ENCODE data around the gene CASK.
"Not testable (repeated sequence)": the region's sequence is repeated elsewhere in the genome, so short reads cannot be mapped to it uniquely, and the experiment has no call there.

Gene CASK

DNA sequence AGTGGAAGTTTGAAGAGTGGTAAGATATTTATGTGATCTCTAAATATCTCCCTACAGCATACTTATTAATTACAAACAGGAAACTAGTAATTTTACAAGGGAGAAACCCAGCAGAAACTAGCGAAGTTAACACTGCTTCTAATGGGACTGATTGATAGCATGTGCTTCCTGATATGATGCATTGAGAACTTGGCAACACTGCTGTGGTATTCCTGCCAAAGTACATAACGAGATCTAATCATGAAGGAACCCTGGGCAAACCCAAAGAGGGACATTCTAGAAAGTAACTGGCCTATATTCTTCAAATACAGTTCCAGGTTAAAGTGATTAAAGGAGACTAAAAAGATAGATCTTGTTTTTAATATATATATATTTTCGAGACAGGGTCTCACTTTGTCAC, 239.2 kb downstream of the CASK start:
- no peak for DNase-seq

DNA sequence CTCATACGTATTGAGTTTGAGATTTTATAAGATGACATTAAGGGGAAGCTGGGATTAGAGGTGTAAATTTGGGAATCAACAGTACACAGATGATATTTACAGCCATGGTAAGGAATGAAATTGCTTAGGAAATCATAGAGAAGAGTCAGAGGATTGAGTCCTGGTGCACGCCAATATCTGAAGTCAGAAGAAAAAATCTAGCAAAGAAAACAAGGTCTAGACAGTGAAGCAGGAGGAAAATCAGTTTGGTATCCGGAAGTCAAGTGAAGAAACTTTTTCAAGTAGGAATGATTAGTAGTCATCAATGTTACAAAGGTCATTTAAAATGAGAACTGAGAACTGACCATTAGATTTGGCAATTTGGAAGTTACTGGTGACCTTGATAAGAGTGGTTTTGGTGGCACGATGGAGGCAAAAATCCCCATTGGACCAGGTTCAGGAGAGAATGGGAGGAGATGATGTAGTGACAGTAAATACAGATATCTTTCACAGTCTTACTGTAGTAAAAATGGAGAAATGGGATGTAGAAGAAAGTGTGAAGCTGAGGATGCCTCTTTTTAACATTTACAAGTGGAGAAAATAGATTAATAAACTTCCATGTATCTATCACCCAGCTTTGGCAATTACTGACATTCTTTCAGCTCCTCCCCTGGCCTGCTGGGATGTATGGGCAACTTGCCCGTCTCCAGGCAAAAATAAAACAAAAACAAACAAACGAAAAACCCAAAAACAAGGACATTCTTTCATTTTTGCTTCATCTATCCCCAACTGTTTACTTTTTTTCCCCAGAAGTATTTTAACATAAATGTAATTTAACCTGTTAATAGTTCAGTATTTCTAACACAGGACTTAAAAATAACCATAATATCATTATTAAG, 245.9 kb downstream of the CASK start:
- DNase-seq: no peak

DNA sequence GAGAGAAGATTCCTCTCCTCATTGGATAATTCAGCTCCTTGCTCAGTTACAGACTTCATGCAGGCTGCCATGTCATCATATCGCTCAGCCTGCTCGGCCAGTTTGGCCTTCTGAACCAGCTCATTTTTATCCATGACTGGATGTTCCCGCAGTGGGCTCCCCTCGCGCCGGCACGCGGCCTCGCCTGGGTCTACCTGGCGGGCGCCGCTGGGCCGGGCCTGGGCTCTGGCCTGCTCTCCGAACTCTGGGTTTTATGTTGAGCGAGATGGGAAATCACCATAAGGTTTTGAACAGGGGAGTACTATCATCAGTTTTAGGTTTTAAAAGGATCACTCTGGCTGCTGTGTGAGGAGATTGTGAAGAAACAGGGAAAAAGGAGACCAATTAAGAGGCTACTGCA, 247.0 kb downstream of the CASK start:
- DNase-seq: not testable (repeated sequence)

DNA sequence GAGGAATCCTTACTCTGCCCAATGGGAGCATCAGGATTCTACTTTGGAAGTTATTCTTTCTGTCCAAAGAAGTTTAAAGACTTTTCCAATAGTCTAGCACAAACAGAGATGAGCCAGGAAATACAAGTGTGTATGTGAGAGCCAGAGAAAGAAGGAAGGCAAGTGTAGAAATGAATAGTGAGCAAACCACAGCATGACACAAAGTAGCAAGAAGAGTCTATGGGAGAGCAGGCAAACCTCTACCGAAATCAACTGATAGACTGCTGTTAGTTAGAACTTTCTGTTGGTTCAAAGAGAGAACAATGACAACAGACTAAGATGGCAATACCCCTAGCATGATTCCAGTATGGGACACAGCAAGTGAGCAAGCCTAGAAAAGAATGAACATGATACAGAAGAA, 250.7 kb downstream of the CASK start:
- no peak for DNase-seq

DNA sequence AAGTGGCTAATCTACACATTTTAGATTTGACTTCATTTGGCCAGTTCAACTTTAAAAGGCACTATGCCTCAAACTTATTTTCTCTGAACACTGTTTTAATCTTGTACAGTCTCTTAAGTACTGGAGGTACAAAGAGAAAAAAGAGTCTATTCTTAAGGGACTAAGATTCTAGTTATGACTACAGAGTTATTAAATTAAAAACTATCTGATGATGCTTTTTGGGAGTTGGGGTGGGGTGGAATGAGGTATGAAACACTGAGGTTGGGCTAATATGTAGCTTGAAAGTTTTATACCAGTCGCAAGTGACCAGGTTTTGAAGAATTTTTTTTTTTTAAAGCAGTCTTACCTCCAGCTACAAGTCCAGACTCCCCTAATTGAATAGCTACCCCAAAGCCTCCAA, 252.3 kb downstream of the CASK start:
- no peak for DNase-seq

DNA sequence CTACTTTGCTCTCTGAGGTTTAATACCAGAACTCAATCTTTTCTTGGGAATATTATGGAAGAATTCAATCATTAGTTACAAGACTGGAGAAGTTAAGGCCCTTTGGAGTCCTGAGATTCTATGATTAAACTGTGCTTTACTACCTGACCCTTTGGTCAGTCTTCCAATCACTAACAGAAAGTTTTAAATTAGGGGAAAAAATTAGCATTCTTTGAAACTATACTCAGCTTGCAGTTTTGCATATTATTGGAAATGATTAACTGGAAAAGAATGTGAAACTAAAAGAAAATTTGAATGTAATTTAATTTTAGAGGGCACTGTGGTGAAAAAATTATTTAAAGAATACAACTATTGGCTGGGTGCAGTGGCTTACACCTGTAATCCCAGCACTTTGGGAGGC, 253.2 kb downstream of the CASK start:
- no peak for DNase-seq

DNA sequence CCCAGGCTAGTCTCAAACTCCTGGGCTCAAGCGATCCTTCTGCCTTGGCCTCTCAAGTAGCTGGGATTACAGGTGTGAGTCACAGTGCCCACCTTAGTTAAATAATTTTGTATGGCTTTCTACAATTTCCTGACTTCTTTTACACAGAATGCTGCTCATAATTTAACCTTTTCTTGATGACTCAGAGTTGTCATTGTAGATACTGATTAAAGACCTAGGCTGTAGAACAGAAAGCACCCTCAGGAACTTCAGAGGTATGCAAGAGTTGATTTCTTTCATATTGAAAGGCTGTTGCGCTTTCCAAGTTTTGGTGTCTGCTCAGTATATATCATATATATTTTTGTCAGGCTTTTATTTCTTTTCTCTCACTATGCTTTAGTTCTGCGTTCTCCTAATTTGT, 255.7 kb downstream of the CASK start:
- no peak for DNase-seq

DNA sequence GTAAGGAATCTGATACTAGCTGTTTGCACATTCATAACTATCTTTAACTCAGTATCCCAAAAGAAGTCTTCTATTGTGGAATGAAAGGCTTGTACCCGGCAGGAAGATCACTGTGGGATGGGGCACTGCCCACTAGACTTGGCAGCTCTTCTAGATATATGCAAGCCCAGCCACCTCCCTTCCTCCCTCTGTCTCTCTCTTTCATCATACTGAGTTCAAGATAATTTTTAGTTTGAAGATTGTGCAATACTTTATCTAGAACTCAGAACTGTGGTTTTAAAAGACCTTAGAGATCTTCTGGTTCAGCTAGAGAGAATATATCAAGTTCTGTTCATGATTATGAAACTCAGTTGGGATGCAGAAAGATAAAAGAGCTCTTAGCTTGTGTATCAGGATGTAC, 257.1 kb downstream of the CASK start:
- DNase-seq: no peak

DNA sequence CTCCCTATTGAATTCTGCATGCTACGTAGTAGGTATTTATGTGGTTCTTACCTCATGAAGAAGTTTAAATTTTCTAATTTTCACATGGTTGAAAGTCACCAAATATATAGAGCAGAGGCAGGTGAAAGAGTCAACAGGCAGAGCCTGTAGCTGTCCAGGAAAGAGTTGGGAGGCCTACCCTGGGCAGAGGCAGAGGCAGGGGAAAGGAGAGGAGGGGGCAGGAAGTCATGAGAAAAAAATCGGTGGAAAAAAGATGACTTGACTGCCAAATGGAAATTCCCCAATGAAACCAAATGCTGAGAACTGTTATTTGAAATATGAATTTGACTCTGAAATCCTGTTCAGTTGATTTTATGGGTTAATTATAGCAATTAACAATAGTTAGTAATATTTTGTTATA, 257.7 kb downstream of the CASK start:
- DNase-seq: no peak

DNA sequence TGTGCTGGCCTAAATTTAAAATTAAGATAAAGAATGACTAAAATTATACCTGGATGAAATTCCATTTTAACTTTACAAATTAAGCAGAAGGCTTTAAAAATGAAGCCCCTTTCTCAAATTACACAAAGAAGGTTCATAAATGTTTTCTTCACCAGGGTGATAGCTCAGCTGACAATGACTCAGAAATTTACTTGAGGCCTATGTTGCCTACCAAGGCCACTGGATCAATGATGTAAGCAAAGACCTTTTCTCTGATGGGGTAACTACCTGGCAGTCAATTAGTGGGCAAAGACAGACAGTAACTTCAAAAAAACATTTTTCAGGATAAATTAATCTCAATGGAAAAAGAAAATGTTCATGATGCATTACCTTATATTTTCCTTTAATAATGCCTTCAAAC, 258.4 kb downstream of the CASK start:
- no peak for DNase-seq

DNA sequence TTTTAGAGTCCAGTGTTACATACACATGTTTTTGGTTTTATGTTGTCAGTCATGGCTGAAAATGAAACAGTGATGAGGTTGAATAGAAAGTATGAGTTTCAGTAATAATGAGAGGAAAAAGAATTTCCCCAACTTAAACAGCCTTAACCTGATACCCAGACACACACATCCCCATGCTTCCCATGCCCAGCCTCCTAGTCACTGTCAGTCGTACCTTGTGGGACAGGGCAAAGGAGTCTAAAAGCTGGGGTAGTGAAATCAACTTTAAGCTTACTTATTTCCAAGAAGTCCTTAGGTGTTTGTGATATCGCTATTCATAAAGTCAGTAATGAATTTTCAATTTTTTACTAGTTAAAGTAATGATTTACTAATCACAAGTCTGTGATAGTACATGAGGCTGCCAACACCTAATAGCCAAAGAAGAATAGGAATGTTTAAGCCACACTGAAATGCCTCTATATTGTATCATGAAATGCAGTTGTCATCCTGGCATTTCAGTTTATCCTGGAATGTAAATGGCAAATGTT, 258.9 kb downstream of the CASK start:
- no peak for DNase-seq

DNA sequence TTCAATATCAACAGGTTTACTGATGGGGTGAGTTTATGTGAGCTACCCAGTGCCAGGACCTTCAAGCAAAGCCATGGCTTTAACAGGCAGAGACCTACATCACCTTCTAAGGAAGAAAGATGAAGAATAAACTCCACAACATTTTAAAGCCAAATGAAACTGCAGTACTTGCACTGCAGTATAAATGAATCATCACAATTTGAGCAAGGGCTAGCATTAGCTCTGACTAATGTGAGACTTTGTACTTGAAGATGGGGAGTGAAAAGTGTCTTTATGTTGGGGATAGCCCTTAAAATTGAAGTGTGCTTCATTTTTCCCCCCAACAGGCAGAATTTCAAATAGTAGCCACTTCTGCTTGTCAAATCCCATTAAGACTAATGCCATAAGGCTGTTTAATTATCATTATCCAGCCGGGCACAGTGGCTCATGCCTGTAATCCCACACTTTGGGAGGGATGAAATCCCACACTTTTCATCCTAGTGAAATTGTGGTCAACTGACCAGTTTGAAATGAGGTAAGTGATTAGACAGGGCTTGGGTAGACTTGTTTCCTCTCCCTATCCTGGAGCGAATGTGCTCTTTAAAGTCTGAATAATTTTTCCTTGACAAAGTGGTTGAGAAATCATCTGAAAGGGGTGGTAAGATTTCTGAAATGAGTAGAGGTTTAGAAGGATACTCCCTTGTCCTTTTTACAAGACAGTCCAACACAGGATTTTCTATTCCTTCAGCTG, 261.8 kb downstream of the CASK start:
- DNase-seq: no peak

DNA sequence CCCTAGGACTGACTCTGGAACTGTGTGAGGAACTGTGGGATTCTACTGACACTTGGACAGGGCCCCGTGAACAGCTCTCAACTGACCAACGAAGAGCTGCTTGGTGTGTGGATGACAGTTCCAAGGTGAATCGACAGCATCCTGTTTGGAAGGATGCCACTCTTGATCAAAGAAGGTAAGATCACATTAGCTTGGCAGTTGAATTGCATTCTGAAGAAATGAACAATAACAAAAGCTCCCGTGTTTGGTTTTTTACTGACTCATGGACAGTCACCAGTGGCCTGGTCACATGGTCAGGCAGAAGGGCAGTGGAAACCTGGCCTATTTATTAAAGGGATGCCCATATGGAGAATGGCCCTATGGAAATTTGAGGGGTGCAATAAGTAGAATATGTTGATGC, 267.7 kb downstream of the CASK start:
- no peak for DNase-seq

DNA sequence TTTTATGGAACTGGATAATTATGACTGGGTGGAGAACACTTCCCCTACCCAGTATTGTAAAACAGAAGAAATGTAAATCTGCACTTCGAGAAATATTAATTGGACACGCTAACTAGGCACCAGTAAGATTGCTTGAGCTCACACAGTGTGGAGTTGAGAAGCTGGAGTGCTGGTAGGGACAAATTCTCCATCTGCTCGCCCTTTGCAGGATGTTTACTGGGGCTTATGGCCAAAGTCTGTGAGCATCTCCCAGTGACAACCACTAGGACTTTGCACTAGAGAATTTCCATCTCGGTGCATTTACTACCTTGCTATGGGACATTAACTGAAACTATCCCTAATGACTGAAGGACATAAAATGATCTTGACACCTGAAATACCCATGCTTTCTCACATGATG, 268.3 kb downstream of the CASK start:
- no peak for DNase-seq

DNA sequence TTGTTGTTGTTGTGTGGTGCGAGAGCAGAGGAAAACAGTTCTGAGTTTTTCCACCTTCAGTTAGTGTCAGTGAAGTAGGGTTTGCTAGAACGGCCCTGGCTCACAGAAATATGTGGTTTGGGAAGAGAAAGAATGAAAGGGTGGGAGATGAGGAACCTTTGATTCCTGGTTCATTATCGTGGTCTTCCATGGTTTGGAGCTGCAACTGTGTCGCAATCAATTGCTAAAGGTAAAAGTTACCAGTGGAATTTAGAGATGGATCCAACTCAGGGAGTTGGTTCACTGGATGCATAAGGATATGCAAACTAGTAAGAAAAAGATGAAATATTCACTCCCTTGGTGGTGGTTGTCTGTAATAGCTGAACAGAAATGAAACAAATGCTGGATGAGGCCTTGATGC, 270.2 kb downstream of the CASK start:
- no peak for DNase-seq

DNA sequence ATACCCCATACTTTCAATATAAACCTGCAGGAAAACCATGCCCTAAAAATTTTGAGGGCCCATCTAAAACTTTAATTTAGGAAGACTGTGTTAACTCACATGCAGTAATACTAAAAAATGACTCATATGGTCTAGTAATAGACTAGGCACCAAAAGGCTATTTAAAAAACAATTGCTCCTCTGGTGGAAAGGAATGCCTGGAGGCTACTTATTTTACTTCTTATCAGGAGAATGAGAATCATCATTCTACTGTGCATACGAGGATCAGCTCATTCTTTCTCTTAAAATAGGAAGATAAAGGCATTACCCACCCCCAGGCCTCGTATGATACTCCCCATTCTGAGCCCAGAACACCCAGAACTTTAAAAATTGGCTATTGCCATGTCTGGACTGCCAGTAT, 277.2 kb downstream of the CASK start:
- DNase-seq: not testable (repeated sequence)

DNA sequence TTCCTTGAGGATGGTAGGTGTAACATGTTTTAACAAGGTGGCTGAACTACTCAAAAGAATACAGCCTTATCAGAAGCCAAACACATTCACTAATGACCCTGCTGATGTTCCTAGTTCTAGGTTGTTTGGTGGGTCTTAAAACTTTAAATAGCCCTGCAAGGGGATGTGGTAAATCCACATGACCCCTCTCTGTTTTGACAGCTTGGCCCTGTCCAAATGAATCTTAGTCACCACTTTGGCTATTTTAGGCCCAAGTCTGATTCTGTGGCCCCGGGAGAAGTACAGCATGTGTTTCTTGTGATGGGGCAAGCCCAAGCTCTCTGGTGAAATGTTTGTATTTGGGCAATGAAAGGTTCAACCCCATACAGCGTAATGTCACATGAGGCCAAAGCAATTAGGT, 289.1 kb downstream of the CASK start:
- no peak for DNase-seq

DNA sequence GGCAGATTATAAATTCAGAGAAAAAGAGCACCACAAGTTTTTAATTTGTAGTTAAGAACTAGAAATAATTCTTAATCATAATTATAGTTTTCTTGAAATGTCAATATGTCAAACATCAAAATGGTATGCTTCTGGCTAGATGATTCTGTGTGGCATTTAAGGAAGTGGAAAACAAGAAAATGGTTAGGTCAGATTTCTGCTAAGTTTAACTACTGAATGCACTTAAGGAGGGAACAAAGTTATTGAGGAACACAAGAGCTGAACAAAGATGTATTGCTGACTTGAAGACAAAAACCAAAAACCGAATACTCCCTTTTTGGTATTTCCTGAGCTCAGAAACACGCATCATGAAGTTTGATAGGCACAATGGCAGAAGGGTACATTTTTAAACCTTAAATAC, 293.3 kb downstream of the CASK start:
- DNase-seq: no peak

DNA sequence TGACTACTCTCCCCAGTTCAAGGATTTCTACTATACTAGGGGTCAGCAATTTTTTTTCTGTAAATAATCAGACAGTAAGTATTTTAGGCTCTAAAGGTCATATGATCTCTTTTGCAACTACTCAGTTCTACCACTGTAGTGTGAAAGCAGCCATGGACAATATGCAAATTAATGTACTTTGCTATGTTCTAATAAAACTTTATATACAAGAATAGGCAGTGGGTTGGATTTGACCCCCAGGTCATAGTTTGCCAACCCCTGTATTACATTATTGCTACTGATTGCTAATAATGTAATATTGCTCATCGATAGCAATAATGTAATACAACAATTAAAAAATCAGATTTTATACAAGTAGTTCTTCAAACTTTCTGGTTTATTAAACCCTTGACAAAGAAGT, 293.8 kb downstream of the CASK start:
- no peak for DNase-seq

DNA sequence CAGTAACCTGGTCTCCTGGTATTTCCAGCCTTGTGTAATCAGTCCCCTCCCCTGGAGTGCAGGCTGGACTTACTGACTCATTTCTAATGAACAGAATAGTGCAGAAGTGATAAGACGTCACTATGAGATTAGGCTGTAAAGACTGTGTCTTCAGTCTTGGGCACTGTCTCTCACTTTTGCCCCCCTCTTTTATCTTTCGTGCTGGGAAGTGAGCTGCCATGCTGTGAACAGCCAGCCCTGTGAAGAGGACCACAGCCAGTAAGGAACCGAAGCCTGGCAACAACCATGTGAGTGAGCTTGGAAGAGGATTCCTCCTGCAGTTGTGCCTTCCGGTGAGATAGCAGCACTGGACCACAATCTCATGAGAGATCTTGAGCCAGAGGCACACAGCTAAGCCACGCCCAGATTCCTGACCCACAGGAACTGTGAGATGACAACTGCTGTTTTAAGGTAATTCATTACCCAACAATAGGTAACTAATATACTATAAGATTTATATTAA, 302.1 kb downstream of the CASK start:
- DNase-seq: no peak

DNA sequence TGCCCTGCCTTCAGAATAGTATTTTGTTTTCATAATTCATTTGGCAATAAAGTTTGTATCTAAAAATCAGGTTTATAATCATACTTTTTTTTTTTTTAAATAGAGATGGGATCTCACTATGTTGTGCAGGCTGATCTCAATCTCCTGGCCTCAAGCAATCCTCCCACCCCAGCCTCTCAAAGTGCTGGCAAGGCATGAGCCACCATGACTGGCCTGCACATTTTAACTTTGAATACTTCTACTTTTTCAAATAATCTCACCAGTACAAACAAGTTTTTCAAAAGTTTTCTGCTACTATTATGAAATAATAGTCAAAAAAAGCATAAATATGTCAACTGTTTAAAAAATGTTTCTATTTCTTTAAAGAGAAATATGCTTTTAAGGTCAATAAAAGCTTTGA, 304.1 kb downstream of the CASK start:
- DNase-seq: no peak

DNA sequence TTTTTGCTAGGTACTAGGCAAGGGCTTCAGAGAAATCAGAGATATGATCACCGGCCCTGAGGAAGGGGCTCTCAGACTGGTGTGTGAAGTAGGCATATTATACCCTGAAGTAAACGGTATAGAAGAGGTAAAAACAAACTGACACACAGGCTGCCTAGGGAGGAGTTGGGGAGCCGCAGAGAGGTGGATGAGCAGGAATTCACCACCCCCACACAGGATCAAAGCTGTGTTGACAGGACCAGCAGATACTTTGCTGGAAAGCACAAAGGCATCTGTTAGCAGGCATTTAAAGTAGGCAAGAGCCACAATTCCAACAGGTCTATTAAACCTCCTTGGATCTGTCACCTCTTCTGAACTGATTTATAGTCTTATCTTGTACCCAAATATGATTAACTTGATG, 306.4 kb downstream of the CASK start:
- no peak for DNase-seq

DNA sequence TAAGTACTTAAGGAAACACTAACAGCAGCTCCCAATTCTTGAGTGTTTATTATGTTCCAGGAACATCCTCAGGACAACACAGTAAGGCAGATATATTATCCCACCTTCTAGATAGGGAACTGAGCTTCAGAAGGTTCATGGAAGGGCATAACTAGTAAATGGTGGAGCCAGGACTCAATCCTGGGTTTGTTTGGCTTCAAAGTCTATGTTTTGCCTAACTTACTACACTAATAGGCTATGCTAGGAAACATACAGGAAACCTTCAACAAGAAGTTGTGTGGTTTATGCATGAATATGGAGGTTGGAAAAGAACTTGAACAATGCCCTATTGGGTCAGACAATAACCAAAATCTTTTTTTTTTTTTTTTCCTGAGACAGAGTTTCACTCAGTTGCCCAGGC, 307.1 kb downstream of the CASK start:
- DNase-seq: no peak

DNA sequence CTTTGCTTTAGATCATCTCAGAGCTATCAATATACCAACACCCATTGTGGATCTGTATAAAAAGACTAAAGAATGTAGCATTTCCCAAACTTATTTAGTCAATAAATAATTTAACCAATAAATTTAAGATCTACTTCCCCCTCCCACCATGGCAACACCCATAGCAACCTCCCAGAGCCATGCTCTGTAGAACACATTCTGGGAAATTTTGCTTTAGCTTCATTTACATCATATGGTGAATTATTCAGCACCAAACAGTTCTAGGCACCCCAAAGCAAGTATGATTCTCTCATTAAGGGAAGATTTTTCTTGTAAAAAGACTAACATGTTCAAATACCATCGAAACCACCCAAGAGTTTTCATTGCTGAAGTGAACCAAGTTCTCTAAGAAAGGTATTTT, 315.1 kb downstream of the CASK start:
- DNase-seq: no peak
